Measurements from ENCODE around the gene ARMC9. TPM values are rescaled to one million over a fixed set of nuclear protein-coding genes. Genes with fewer than 3 reads are reported as not detected.

ARMC9 gene
- total and polyA plus RNA-seq, 2 of the 13 experiments (the other 11 are each of a cell fraction or from before 2014, with no cell fraction given) = 9.1 to 12.8 TPM

- TF ChIP-seq ZNF614 (CRISPR knock-in tag; IDR thresholded peaks at IDR 0.05; ENCODE audit: borderline replicate concordance) (no peak), HOMEZ (CRISPR knock-in tag; IDR thresholded peaks at IDR 0.05; ENCODE audit: low read depth) (no peak), BRD4 (CRISPR knock-in tag; IDR thresholded peaks at IDR 0.05) (no peak), FOSL1 (CRISPR knock-in tag; IDR thresholded peaks at IDR 0.05; ENCODE audit: borderline replicate concordance) (no peak), MXI1 (IDR thresholded peaks at IDR 0.05; ENCODE audit: borderline replicate concordance, low read depth, low read length) (no peak), GATAD2A (CRISPR knock-in tag; IDR thresholded peaks at IDR 0.05) (peak; percentile 60), DBP (CRISPR knock-in tag; IDR thresholded peaks at IDR 0.05; ENCODE audit: not compliant biosample characterization) (no peak), IRX3 (CRISPR knock-in tag; IDR thresholded peaks at IDR 0.05; ENCODE audit: borderline replicate concordance, low read depth) (no peak), TCF7L2 (IDR thresholded peaks at IDR 0.05; ENCODE audit: low read depth, low read length) (no peak), MAFG (CRISPR knock-in tag; IDR thresholded peaks at IDR 0.05) (no peak), ZBTB7A (CRISPR knock-in tag; IDR thresholded peaks at IDR 0.05) (peak; percentile 78), FOXP4 (CRISPR knock-in tag; IDR thresholded peaks at IDR 0.05) (no peak), RAD51 (IDR thresholded peaks at IDR 0.05; ENCODE audit: borderline replicate concordance) (no peak), TBL1XR1 (IDR thresholded peaks at IDR 0.05; ENCODE audit: borderline replicate concordance, low read length, partially characterized antibody) (no peak), GFI1 (CRISPR knock-in tag; IDR thresholded peaks at IDR 0.05; ENCODE audit: borderline replicate concordance) (peak; percentile 27; the same call in 1 of the 2 replicates), ZNF589 (CRISPR knock-in tag; conservative IDR thresholded peaks at IDR 0.05) (no peak), NPAS2 (CRISPR knock-in tag; IDR thresholded peaks at IDR 0.05; ENCODE audit: borderline replicate concordance) (no peak), ZMYM2 (CRISPR knock-in tag; IDR thresholded peaks at IDR 0.05) (no peak)
- TF ChIP-seq, protein P1, sequence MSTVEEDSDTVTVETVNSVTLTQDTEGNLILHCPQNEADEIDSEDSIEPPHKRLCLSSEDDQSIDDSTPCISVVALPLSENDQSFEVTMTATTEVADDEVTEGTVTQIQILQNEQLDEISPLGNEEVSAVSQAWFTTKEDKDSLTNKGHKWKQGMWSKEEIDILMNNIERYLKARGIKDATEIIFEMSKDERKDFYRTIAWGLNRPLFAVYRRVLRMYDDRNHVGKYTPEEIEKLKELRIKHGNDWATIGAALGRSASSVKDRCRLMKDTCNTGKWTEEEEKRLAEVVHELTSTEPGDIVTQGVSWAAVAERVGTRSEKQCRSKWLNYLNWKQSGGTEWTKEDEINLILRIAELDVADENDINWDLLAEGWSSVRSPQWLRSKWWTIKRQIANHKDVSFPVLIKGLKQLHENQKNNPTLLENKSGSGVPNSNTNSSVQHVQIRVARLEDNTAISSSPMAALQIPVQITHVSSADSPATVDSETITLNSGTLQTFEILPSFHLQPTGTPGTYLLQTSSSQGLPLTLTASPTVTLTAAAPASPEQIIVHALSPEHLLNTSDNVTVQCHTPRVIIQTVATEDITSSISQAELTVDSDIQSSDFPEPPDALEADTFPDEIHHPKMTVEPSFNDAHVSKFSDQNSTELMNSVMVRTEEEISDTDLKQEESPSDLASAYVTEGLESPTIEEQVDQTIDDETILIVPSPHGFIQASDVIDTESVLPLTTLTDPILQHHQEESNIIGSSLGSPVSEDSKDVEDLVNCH (CRISPR knock-in tag; IDR thresholded peaks at IDR 0.05) = no peak
- TF ChIP-seq, protein P2, sequence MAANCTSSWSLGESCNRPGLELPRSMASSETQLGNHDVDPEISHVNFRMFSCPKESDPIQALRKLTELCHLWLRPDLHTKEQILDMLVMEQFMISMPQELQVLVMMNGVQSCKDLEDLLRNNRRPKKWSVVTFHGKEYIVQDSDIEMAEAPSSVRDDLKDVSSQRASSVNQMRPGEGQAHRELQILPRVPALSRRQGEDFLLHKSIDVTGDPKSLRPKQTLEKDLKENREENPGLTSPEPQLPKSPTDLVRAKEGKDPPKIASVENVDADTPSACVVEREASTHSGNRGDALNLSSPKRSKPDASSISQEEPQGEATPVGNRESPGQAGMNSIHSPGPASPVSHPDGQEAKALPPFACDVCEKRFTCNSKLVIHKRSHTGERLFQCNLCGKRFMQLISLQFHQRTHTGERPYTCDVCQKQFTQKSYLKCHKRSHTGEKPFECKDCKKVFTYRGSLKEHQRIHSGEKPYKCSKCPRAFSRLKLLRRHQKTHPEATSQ (CRISPR knock-in tag; IDR thresholded peaks at IDR 0.05; ENCODE audit: borderline replicate concordance) = 0 out of 2 replicates have a peak, but pooled peaks have one; percentile 18
Observed at GRCh38 chr2:231411831-231412617, 213.6 kb downstream of the ARMC9 start (continued).

All from HepG2 (cell line).